HG03097 (cell line): ENCODE measurements around the gene CREG2.
"Not testable (repeated sequence)": the region's sequence is repeated elsewhere in the genome, so short reads cannot be mapped to it uniquely, and the experiment has no call there.

Experiments
- ATAC-seq: cut with Tn5 transposase; IDR thresholded peaks from one replicate; pipeline ENCODE4 v1.9.1; 2021; ENCODE audit not compliant: unreplicated experiment, low FRiP score

The CREG2 gene

DNA sequence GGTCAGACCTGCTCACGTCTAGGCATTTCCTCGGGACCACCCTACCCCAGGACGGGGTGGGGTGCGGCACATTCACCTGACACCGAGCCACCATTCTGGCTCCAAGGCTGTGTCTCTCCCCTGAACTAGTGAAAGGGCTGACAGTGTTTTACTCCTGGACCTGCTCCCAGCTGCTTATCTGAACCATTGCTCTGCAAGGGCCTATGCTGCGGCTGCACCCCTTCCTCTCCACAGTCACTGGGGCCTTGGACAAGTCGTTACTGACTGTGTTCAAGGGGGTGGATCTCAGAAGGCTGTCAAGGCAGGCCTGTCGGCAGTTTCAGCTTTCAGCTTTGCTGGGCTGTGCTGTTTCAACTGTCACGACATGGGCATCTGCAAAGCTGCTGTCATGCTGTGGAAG is 11.7 kb downstream of the CREG2 start:
- ATAC-seq, result no peak

- no peak for ATAC-seq
Observed at GRCh38 chr2:101374821-101375561, 12.3 kb downstream of the CREG2 start.

GRCh38 chr2:101372792-101373191 is 14.5 kb downstream of the CREG2 start:
- no peak for ATAC-seq

GRCh38 chr2:101371636-101372035 is 15.7 kb downstream of the CREG2 start:
- no peak for ATAC-seq

DNA sequence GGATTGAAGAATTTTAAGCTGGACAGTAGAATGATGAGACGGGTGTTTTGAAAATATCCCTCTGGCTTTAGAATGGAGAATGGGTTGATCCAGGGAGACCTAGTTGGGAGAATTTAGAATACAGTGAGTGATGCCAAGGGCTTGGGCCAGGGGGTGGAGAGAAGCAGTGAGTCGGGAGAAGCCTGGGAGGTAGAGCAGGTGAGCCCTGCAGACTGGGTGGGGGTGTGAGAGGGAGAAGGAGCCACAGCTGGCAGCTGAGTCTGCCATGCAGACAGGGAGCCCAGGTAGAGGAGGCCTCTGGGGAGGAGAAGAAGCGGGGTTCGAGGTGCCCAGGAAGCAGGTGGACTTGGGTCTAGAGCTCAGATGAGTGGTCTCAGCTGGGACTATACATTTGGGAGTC is 18.2 kb downstream of the CREG2 start:
- ATAC-seq, result no peak

DNA sequence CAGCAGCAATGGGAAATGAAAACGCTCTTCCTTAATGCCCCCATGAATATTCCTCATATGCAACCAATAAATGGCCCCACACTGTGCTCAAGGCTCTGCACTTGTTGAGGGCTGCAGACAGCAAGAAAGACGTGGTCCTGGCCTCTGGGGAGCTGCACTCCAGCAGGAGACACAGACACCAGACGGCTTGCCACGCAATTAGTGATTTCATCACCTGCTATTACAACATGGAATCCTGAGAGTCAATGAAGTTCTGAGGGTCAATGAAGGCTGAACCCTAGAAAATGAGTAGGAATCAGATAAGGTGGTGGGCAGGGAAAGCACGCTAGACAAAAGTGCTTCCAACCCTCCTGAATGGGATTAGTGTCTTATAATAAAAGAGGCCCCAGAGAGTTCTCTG is 18.9 kb downstream of the CREG2 start:
- no peak for ATAC-seq

DNA sequence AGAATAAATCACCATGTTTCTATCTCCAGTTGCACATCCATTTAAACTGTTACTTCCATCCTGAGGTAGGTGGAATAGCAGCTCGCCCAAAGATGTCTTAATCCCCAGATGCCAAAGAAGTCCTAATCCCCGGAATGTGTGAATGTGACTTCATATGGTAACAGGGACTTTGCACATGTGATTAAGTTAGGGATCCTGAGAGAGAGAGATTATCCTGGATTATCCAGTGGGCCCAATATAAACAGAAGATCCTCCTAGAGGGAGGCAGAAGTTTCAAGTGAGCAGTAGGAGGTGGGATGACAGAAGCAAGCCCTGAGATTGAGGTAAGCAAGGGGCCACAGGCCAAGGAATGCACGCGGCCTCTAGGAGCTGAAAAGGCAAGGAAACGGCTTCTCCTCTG is 19.8 kb downstream of the CREG2 start:
- ATAC-seq, result no peak

GRCh38 chr2:101364878-101365277 is 22.4 kb downstream of the CREG2 start:
- ATAC-seq, result no peak

DNA sequence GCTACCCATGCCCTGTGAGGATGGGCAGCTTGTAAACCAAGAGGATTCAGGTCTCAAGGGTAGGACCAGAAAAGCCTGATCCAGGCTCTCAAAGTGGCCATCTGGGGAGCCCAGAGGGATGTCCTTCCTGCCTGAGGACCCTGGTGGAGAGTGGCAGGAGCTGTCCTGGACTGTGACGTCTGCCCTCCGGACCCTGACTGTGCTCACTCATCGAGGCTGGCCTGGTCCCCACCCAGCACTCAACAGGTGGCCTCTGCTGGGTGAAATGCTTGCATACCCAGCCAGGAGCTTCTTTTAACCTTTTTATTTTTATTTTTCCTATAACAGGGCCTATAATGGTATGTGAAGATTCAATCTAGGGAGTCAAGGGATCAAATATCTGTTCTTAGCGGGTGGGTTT is 24.5 kb downstream of the CREG2 start:
- ATAC-seq, result no peak

GRCh38 chr2:101362316-101362715 is 25.0 kb downstream of the CREG2 start:
- ATAC-seq, result no peak

DNA sequence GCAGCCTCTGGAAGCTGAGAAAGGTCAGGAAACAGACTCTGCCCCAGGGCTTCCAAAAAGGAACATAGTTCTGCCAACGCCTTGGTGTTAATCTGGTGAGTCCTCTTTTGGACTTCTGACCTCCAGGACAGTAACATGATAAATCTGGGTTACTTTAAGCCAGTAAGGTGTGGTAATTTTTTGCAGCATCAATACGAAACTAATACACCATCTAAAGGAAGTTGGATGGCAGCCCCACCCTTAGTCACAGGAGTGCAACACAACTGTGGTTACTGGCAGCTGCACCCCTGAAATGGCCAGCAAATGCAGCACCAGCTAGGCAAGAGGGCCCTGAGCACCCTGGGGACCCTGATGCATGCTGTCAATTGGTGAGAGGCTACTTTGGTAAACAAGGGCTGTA is 25.8 kb downstream of the CREG2 start:
- ATAC-seq, result no peak

GRCh38 chr2:101361121-101361520 is 26.2 kb downstream of the CREG2 start:
- no peak for ATAC-seq

DNA sequence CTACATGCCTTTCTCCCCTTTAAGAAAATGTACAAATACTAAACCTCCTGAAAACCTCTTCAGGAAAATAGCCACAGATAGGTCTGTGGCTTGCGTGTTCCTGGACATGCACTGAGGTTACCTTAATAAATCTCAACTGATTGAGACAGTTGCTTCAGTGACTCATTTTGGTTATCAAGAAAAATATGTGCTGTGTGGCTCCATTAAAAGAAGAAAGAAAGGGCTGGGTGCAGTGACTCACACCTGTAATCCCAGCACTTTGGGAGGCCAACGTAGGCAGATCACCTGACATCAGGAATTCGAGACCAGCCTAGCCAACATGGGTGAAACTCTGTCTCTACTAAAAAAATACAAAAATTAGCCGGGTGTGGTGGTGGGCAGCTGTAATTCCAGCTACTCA is 27.1 kb downstream of the CREG2 start:
- no peak for ATAC-seq

DNA sequence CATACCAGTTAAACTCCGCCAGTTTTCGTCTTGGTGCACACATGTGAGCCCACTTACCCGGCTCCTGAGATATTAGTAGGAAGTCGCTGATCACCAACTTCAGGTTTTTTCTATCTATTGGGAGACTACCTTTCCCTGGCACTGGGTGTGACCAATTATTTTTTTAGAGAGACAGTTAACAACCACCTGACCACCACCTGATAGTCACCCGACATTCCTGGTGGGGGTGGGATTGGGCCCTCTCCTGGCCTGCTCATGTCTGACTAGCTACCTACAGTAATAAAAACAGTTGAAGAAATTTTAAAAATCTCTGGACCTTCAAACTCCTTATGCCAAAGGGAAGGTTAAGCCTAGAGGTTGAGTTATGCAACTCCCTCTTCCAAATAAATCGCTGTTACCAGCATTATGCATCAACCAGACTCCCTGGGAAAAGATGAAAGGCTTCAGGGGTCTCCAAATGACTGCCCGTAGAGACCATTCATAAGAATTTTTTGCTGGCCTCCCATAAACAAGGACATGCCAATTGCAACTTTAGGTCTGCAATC is 27.8 kb downstream of the CREG2 start:
- ATAC-seq, result no peak

DNA sequence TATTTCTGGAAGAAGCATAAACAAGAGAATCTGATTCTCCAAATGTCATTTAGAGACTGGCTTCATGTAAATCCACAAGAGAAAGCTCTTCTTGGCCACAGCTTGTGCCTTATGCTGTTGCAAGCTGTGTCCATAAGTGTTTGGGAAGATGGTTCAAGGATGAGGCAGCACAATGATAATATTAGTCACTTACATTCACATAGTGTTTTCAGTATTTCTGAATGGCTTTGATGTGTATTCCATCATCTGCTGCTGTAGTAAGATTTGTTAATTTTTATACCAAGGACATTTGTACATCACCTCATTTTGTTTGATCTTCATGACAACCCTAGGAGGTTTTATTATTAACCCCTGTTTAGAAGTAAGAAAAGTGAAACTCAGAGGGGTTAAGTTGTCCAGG is 29.9 kb downstream of the CREG2 start:
- ATAC-seq, result no peak

DNA sequence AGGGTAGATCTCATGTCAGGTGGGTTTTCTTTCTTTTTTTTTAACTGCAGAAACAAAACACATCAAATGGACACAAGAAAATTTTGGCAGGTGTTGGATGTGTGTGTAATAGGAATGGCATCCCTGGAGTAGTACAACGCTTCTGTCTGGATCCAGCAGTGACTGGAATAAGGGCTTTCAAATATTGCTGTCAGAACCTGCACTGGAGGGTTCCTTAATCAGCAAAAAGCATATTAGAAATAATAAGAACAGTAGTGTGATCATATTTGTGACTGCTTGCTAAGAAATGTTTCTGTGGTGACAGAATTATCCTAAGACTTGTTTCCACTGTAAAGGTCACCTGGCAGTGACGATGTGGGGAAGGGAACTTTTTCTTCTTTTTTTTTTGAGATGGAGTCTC is 30.8 kb downstream of the CREG2 start:
- no peak for ATAC-seq

DNA sequence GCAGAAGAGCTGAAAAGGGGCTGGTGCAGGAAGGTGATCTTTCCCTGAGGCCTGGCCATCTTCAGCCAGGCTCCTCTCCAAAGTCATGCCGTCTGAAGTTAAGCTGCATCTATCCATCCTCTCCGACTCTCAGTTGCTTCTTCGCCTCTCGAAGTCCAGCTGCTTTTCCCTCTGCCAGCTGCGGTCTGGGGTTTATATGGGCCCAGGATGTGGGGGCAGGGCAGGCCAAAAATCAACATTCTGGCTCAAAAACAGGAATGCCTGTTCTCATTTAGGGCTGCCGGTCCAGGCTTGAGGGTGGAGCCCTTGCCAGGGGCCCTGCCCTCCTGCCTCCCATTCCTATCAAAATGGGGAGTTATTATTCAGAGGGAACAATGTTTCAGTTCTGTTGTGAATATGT is 31.2 kb downstream of the CREG2 start:
- ATAC-seq, result no peak

DNA sequence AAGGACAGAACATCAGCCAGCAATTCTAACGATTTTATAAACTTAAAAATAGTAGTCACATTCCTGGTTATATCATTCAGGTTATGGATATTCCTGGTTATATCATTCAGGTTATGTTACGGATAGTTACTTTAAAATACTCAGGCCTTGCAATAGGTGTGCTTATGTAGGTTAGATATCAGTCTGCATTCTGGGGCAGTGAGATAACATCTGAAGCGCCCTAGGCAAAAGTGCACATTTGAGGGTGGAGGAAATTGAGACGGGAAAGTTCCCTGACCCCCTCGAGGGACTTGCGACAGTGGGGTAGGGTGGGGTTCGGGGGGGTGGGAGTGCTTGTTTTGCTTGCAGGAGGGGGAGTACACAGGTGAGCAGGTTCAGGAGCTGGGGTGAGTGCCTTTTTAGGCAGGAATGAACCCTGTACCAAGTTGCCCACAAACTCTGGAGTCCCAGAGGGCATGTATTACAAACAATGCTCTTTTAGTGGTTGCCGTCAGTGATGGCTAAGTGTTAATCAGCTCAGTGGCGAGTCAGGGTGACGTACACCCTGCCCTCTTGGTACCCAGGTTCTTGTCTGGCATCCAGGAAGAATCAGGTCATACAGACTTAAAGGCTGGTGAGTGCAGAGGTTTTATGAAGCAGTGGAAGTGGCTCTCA is 31.8 kb downstream of the CREG2 start:
- no peak for ATAC-seq

GRCh38 chr2:101354420-101355311 is 32.6 kb downstream of the CREG2 start:
- ATAC-seq, result no peak

- not testable (repeated sequence) for ATAC-seq
Observed at GRCh38 chr2:101352631-101353030, 34.7 kb downstream of the CREG2 start.

- ATAC-seq, result no peak
Observed at GRCh38 chr2:101351207-101351606, 36.1 kb downstream of the CREG2 start.
